ENCODE results near the gene SPNS2. TPM values are rescaled to one million over a fixed set of nuclear protein-coding genes. Genes with fewer than 3 reads are reported as not detected.

The SPNS2 gene
- polyA plus RNA-seq, 1 donor = 7.1 TPM

GRCh38 chr17:4549781-4550533, 51.3 kb downstream of the SPNS2 start:
- DNase-seq (ENCODE audit: low read depth) = no peak

GRCh38 chr17:4550534-4551039, 51.9 kb downstream of the SPNS2 start:
- no peak for DNase-seq (ENCODE audit: low read depth)

GRCh38 chr17:4551141-4551540, 52.5 kb downstream of the SPNS2 start:
- no peak for DNase-seq (ENCODE audit: low read depth)

- DNase-seq (ENCODE audit: low read depth) = no peak
Observed at GRCh38 chr17:4551796-4552525, 53.3 kb downstream of the SPNS2 start.

GRCh38 chr17:4553669-4554068, 55.0 kb downstream of the SPNS2 start:
- no peak for DNase-seq (ENCODE audit: low read depth)

- no peak for DNase-seq (ENCODE audit: low read depth)
Observed at GRCh38 chr17:4554441-4554996, 55.8 kb downstream of the SPNS2 start.

GRCh38 chr17:4554997-4555799, 56.5 kb downstream of the SPNS2 start, which contains the start of gene MYBBP1A:
Gene MYBBP1A (minus strand): TSS chr17:4555384. CDS start chr17:4555324, 60 bp downstream.
- DNase-seq (ENCODE audit: low read depth) = peak; percentile 90

GRCh38 chr17:4555873-4556759, 57.4 kb downstream of the SPNS2 start:
- no peak for DNase-seq (ENCODE audit: low read depth)

- no peak for DNase-seq (ENCODE audit: low read depth)
Observed at GRCh38 chr17:4556996-4557395, 58.3 kb downstream of the SPNS2 start.

GRCh38 chr17:4557626-4558346, 59.1 kb downstream of the SPNS2 start:
- DNase-seq (ENCODE audit: low read depth) = no peak

- no peak for DNase-seq (ENCODE audit: low read depth)
Observed at GRCh38 chr17:4558347-4558971, 59.8 kb downstream of the SPNS2 start.

- DNase-seq (ENCODE audit: low read depth) = no peak
Observed at GRCh38 chr17:4559139-4559791, 60.6 kb downstream of the SPNS2 start.

- DNase-seq (ENCODE audit: low read depth) = no peak
Observed at GRCh38 chr17:4559966-4560365, 61.3 kb downstream of the SPNS2 start.

- no peak for DNase-seq (ENCODE audit: low read depth)
Observed at GRCh38 chr17:4560421-4560820, 61.7 kb downstream of the SPNS2 start, which contains the start of gene GGT6. Gene GGT6 (minus strand): TSS chr17:4560577. CDS start chr17:4560521, 56 bp downstream.

GRCh38 chr17:4560837-4561256, 62.2 kb downstream of the SPNS2 start:
- DNase-seq (ENCODE audit: low read depth) = peak; percentile 17

GRCh38 chr17:4562015-4562969, 63.6 kb downstream of the SPNS2 start:
- DNase-seq (ENCODE audit: low read depth) = no peak

All from forelimb muscle (tissue), 1 donor.